A673 (cell line): ENCODE results near the gene CASZ1.

Experiments used
- CTCF ChIP-seq: fragments of 300-800, 200-600 bp; sonication (generic); conservative IDR thresholded peaks from 2 replicates; pipeline ENCODE4 v1.5.1; 2017; ENCODE audit warnings: low read depth, mild to moderate bottlenecking, antibody characterized with exemption, low read length, moderate library complexity, mixed read lengths
- EZH2 ChIP-seq: fragments of 200-600 bp; sonication (generic); IDR thresholded peaks from 2 replicates; pipeline ENCODE4 v1.6.1; 2017; ENCODE audit warnings: borderline replicate concordance, low read depth, mild to moderate bottlenecking, mixed read lengths, antibody characterized with exemption, low read length; ENCODE audit not compliant: poor library complexity, severe bottlenecking

GRCh38 chr1:10688409-10688786 lies 108.0 kb downstream of the CASZ1 start:
- no peak for TF ChIP-seq EZH2
- TF ChIP-seq CTCF = no peak
